IPS-18c (cell line): ENCODE data around the gene ZSCAN2.
"Not testable (repeated sequence)": the region's sequence is repeated elsewhere in the genome, so short reads cannot be mapped to it uniquely, and the experiment has no call there.

Source experiments
- H3K4me3 ChIP-seq: 2 replicates; pipeline ENCODE4 v1.7.0; 2013; ENCODE audit warnings: low read depth, mild to moderate bottlenecking, low read length, moderate library complexity; ENCODE audit not compliant: insufficient read depth
- H3K9me3 ChIP-seq: one replicate; pipeline ENCODE4 v1.6.1; 2013; ENCODE audit warnings: mild to moderate bottlenecking, low read length, moderate library complexity; ENCODE audit not compliant: control insufficient read depth, insufficient read depth

The ZSCAN2 gene

GRCh38 chr15:84621358-84621979 is 20.7 kb downstream of the ZSCAN2 start:
- Histone ChIP-seq H3K9me3 (peaks cover 22% of the 10 kb centered on the region), H3K4me3 (no peak overlapping the region; the same call in 1 of the 2 replicates)

GRCh38 chr15:84624359-84624758 is 23.6 kb downstream of the ZSCAN2 start:
- Histone ChIP-seq H3K4me3 (no peak overlapping the region), H3K9me3 (peaks cover 22% of the 10 kb centered on the region)

- H3K4me3 ChIP-seq = no peak overlapping the region
- H3K9me3 ChIP-seq = peaks cover 19% of the 10 kb centered on the region
Observed at GRCh38 chr15:84625123-84625522, 24.3 kb downstream of the ZSCAN2 start.

- no peak overlapping the region for H3K4me3 ChIP-seq
Observed at GRCh38 chr15:84629033-84629432, 28.2 kb downstream of the ZSCAN2 start.

GRCh38 chr15:84631706-84632272 is 31.0 kb downstream of the ZSCAN2 start:
- Histone ChIP-seq H3K9me3 (no peaks in the 10 kb centered on the region), H3K4me3 (peak overlapping the region; percentile 53)

More at GRCh38 chr15:84629033-84629432, 28.2 kb downstream of the ZSCAN2 start:
- H3K9me3 ChIP-seq = no peaks in the 10 kb centered on the region

GRCh38 chr15:84633311-84634227 is 32.8 kb downstream of the ZSCAN2 start:
- no peaks in the 10 kb centered on the region for H3K9me3 ChIP-seq
- peak overlapping the region; percentile 64 for H3K4me3 ChIP-seq

- H3K4me3 ChIP-seq = peak overlapping the region; percentile 64; the same call in 1 of the 2 replicates
Observed at GRCh38 chr15:84634228-84634837, 33.5 kb downstream of the ZSCAN2 start.

GRCh38 chr15:84638103-84638502 is 37.3 kb downstream of the ZSCAN2 start:
- no peak overlapping the region for H3K4me3 ChIP-seq
- H3K9me3 ChIP-seq = no peaks in the 10 kb centered on the region

More at GRCh38 chr15:84634228-84634837, 33.5 kb downstream of the ZSCAN2 start:
- no peaks in the 10 kb centered on the region for H3K9me3 ChIP-seq

- not testable (repeated sequence) for H3K4me3 ChIP-seq, H3K9me3 ChIP-seq
Observed at GRCh38 chr15:84641871-84642270, 41.1 kb downstream of the ZSCAN2 start.

- not testable (repeated sequence) for H3K9me3 ChIP-seq, H3K4me3 ChIP-seq
Observed at GRCh38 chr15:84642640-84643039, 41.8 kb downstream of the ZSCAN2 start.

GRCh38 chr15:84643838-84644237 is 43.0 kb downstream of the ZSCAN2 start:
- no peak overlapping the region for H3K4me3 ChIP-seq
- no peaks in the 10 kb centered on the region for H3K9me3 ChIP-seq

GRCh38 chr15:84645496-84645895 is 44.7 kb downstream of the ZSCAN2 start:
- Histone ChIP-seq H3K4me3 (no peak overlapping the region), H3K9me3 (no peaks in the 10 kb centered on the region)

GRCh38 chr15:84645997-84646396 is 45.2 kb downstream of the ZSCAN2 start:
- Histone ChIP-seq H3K9me3 (no peaks in the 10 kb centered on the region), H3K4me3 (no peak overlapping the region)

GRCh38 chr15:84647726-84648125 is 46.9 kb downstream of the ZSCAN2 start:
- Histone ChIP-seq H3K4me3 (no peak overlapping the region), H3K9me3 (no peaks in the 10 kb centered on the region)

- H3K9me3 ChIP-seq = no peaks in the 10 kb centered on the region
- no peak overlapping the region for H3K4me3 ChIP-seq
Observed at GRCh38 chr15:84648539-84648938, 47.7 kb downstream of the ZSCAN2 start.

- Histone ChIP-seq H3K9me3 (no peaks in the 10 kb centered on the region), H3K4me3 (no peak overlapping the region)
Observed at GRCh38 chr15:84649706-84650105, 48.9 kb downstream of the ZSCAN2 start.

- H3K4me3 ChIP-seq = peak overlapping the region; percentile 88
Observed at GRCh38 chr15:84653584-84653909, 52.7 kb downstream of the ZSCAN2 start.

More at GRCh38 chr15:84653584-84653909, 52.7 kb downstream of the ZSCAN2 start:
- no peaks in the 10 kb centered on the region for H3K9me3 ChIP-seq
